SU-DHL-6 (cell line): Measurements from ENCODE around the gene SH2D3A.

Source experiments
- H2AFZ ChIP-seq: fragments of 200-600 bp; sonication (generic); 2 replicates; pipeline ENCODE4 v1.6.1; 2014; ENCODE audit warnings: low read depth, mild to moderate bottlenecking, moderate library complexity, mixed read lengths, antibody characterized with exemption, low read length; ENCODE audit not compliant: severe bottlenecking
- H3F3A ChIP-seq: fragments of 200-600 bp; shearing (Covaris generic); 2 replicates; pipeline ENCODE4 v1.6.0; 2016; ENCODE audit warnings: antibody characterized with exemption, mild to moderate bottlenecking; ENCODE audit not compliant: insufficient read depth
- H3K27ac ChIP-seq: fragments of 200-600 bp; sonication (generic); 2 replicates; pipeline ENCODE4 v1.5.1; 2016; ENCODE audit warnings: low read depth, mild to moderate bottlenecking, low read length, moderate library complexity, mixed read lengths
- H3K27me3 ChIP-seq: fragments of 200-600 bp; sonication (generic), shearing (Covaris generic); 2 replicates; pipeline ENCODE4 v1.6.0; 2014; ENCODE audit warnings: mild to moderate bottlenecking, low read length
- H3K36me3 ChIP-seq: fragments of 200-600 bp; sonication (generic); 2 replicates; pipeline ENCODE4 v1.6.1; 2014; ENCODE audit warnings: mild to moderate bottlenecking, low read length, mixed read lengths
- H3K4me2 ChIP-seq: fragments of 300-600, 200-600 bp; shearing (Covaris generic), sonication (generic); 2 replicates; pipeline ENCODE4 v1.6.0; 2014; ENCODE audit warnings: low read length, low read depth, mild to moderate bottlenecking; ENCODE audit not compliant: poor library complexity, severe bottlenecking
- H3K4me3 ChIP-seq: fragments of 200-600 bp; sonication (generic); 2 replicates; pipeline ENCODE4 v1.5.1; 2014; ENCODE audit warnings: antibody characterized with exemption, low read length, mild to moderate bottlenecking, mixed read lengths; ENCODE audit not compliant: insufficient read depth, poor library complexity, severe bottlenecking
- H3K79me2 ChIP-seq: fragments of 200-600 bp; sonication (generic); 2 replicates; pipeline ENCODE4 v1.6.1; 2014; ENCODE audit warnings: mild to moderate bottlenecking, low read length, moderate library complexity; ENCODE audit not compliant: insufficient read depth
- H3K9ac ChIP-seq: fragments of 200-600 bp; sonication (generic); 2 replicates; pipeline ENCODE4 v1.7.0; 2014; ENCODE audit warnings: mild to moderate bottlenecking, low read length
- H3K9me2 ChIP-seq: fragments of 200-600 bp; sonication (generic); replicated peaks from 2 replicates; pipeline ENCODE4 v1.6.1; 2014; ENCODE audit warnings: low read length; ENCODE audit not compliant: insufficient read depth
- H3K9me3 ChIP-seq: fragments of 200-600 bp; sonication (generic); 2 replicates; pipeline ENCODE4 v1.6.1; 2014; ENCODE audit warnings: low read length, mixed read lengths; ENCODE audit not compliant: insufficient read depth
- H4K20me1 ChIP-seq: fragments of 200-600 bp; sonication (generic); 2 replicates; pipeline ENCODE4 v1.6.1; 2014; ENCODE audit warnings: low read depth, mild to moderate bottlenecking, antibody characterized with exemption, low read length, moderate library complexity, mixed read lengths
- EZH2phosphoT487 ChIP-seq: fragments of 200-600 bp; sonication (generic), shearing (Covaris generic); conservative IDR thresholded peaks from 2 replicates; pipeline ENCODE4 v1.6.1; 2018; ENCODE audit warnings: mild to moderate bottlenecking, antibody characterized with exemption, low read length, moderate library complexity, mixed read lengths
- TF ChIP-seq, protein P1 (sequence below): fragments of 200-600 bp; sonication (generic); IDR thresholded peaks from one replicate; pipeline ENCODE4 v1.5.1; 2017; ENCODE audit warnings: antibody characterized with exemption, mild to moderate bottlenecking, low read length, moderate library complexity; ENCODE audit not compliant: insufficient read depth, poor library complexity, severe bottlenecking

SH2D3A gene

DNA sequence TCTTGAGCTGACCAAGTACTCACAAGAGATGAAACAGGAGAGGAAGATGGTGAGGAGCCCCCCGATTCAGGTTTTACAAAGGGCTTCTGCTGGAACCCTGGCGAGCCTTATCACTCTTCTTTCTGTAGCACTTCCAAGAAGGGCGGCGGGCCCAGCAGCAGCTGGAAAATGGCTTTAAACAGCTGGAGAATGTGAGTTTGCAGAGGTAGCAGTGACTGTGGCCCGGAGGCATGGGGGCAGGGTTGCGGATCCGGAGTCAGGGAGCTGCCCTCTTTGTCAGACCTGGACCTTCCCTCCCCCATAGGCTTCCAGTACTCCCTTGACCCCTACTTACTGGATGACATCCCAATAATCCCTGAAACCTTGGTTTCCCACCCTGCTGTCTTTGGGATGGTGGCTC, 24.2 kb downstream of the SH2D3A start:
- Histone ChIP-seq H3K36me3 (no peaks in the 10 kb centered on the region; the same call in 1 of the 2 replicates), H4K20me1 (no peaks in the 10 kb centered on the region), H3K9ac (no peak overlapping the region), H3K4me3 (no peak overlapping the region), H3K4me2 (no peak overlapping the region), H3K79me2 (no peaks in the 10 kb centered on the region), H3K9me2 (no peaks in the 10 kb centered on the region), H3K27me3 (no peaks in the 10 kb centered on the region), H2AFZ (no peak overlapping the region), H3K27ac (no peak overlapping the region), H3F3A (peaks cover 21% of the 10 kb centered on the region), H3K9me3 (no peaks in the 10 kb centered on the region)
- TF ChIP-seq, protein P1, sequence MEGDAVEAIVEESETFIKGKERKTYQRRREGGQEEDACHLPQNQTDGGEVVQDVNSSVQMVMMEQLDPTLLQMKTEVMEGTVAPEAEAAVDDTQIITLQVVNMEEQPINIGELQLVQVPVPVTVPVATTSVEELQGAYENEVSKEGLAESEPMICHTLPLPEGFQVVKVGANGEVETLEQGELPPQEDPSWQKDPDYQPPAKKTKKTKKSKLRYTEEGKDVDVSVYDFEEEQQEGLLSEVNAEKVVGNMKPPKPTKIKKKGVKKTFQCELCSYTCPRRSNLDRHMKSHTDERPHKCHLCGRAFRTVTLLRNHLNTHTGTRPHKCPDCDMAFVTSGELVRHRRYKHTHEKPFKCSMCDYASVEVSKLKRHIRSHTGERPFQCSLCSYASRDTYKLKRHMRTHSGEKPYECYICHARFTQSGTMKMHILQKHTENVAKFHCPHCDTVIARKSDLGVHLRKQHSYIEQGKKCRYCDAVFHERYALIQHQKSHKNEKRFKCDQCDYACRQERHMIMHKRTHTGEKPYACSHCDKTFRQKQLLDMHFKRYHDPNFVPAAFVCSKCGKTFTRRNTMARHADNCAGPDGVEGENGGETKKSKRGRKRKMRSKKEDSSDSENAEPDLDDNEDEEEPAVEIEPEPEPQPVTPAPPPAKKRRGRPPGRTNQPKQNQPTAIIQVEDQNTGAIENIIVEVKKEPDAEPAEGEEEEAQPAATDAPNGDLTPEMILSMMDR: no peak
- TF ChIP-seq EZH2phosphoT487: no peak

DNA sequence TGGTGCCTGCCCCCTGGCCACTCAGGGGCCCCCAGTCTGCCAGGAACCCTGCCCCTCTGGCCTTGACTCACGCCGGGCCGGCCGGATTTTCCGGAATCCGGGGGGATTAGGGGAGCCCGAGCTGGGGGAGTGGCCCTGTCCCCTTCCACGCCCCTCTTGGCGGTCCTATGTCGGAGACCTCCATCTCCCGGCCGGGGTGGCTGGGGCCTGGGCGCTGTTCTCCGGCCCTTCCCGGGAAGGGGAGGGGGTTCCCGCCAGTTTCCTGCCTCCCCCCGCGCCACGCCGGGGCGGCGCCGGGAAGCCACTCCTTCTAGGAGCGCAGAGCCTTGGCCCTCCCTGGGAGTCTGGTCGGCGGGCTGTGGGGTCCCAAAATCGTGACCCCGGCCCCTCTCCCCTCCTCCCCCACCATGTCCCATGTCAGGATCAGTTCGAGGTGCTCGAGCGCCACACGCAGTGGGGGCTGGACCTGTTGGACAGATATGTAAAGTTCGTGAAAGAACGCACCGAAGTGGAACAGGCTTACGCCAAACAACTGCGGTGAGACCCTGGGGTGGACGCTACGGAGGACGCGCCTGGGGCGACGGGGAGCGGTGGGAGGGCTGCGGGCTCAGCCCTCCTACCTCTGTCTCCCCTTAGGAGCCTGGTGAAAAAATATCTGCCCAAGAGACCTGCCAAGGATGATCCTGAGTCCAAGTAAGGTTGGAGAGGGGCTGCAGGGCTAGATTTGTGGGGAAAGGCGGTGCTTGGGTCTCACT, 26.5 kb downstream of the SH2D3A start:
- Histone ChIP-seq H2AFZ (peak overlapping the region; percentile 55), H3F3A (peaks cover 27% of the 10 kb centered on the region), H3K79me2 (peaks cover 5% of the 10 kb centered on the region; the same call in 1 of the 2 replicates), H3K9me2 (no peaks in the 10 kb centered on the region), H3K9me3 (no peaks in the 10 kb centered on the region), H3K9ac (peak overlapping the region; percentile 70), H3K4me2 (peak overlapping the region; percentile 86), H3K4me3 (peak overlapping the region; percentile 79), H3K36me3 (no peaks in the 10 kb centered on the region), H3K27ac (peak overlapping the region; percentile 57), H3K27me3 (no peaks in the 10 kb centered on the region), H4K20me1 (no peaks in the 10 kb centered on the region)
- TF ChIP-seq, protein P1: no peak
- no peak for TF ChIP-seq EZH2phosphoT487

DNA sequence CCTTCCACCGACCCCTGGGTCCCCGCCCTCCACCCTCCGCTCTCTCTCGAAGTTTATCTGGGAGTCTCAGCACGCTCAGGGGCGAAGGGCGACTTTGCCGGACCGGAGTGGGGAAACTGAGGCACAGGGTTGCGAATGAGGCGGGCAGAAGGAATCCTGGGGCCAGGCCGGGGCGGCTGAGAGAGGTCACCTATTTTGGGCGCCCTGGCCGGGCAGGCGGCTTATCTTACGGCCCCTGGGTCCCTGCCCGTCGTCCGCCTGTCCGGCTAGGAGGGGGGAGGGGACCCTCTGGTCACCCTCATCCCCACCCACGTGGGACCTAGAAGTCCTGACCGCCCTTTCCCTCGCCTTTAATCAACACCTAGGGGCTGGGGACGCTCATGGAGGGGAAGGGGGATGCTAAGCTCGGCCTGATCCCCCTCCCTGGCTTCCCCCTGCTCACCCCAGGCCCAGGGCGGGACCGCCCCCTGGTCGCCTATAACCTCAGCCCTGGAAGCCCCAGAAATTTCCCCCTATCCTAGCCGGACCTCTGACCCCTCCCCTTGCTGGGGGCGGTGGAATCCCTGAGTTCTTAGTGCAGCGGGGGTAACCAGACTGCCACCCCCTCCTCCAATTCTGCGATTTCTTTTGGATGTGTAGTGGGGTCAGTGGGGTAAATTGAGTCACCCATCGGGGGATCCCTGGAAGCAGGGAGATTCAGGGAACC, 27.2 kb downstream of the SH2D3A start:
- no peaks in the 10 kb centered on the region for H4K20me1 ChIP-seq
- H2AFZ ChIP-seq: peak overlapping the region; percentile 55
- no peaks in the 10 kb centered on the region for H3K36me3 ChIP-seq
- H3K4me2 ChIP-seq: peak overlapping the region; percentile 86
- H3F3A ChIP-seq: peaks cover 27% of the 10 kb centered on the region
- H3K79me2 ChIP-seq: peaks cover 5% of the 10 kb centered on the region; the same call in 1 of the 2 replicates
- no peaks in the 10 kb centered on the region for H3K9me2 ChIP-seq
- H3K27me3 ChIP-seq: no peaks in the 10 kb centered on the region
- peak overlapping the region; percentile 79 for H3K4me3 ChIP-seq
- H3K9ac ChIP-seq: peak overlapping the region; percentile 70
- no peaks in the 10 kb centered on the region for H3K9me3 ChIP-seq
- TF ChIP-seq, protein P1: no peak
- no peak for TF ChIP-seq EZH2phosphoT487
- peak overlapping the region; percentile 57 for H3K27ac ChIP-seq
